ENCODE data around the gene ANO6.

ANO6 gene

DNA sequence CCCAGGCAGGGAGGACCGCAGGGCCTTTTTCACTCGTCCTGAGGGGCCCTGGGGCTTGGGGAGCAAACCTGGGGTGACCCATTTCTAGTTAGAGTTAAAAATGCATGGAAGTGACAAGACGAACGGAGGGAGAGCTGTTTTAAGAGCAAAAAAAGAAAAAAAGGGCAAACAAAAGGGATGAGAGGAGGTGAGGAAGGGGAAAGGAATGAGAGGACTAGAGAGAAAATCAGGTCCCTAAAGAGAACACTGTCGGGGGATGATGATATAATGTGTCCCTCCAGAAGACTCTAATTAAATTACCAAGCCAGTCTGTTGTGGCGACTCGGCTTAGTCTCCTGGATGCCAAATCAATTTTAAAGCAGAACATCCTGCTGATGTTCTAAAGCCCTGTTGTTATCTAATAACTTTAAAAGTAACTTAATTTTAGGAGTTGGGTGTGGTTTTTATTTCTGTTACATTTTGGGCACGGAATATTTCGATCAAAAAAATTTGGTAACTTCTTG lies 1.1 kb downstream of the ANO6 start:
- peak in 1 of 2 experiments; percentile 30 for DNase-seq (ENCODE audit: low read depth in 1 of 2, low spot score in 1 of 2)
- TF ChIP-seq JUND (IDR thresholded peaks at IDR 0.05; ENCODE audit: low read depth): no peak
- in situ Hi-C loops (cut with HindIII; ENCODE audit: low pct_unique_long_range_greater_than_20kb, low sequenced_read_pairs): no loop called here

DNA sequence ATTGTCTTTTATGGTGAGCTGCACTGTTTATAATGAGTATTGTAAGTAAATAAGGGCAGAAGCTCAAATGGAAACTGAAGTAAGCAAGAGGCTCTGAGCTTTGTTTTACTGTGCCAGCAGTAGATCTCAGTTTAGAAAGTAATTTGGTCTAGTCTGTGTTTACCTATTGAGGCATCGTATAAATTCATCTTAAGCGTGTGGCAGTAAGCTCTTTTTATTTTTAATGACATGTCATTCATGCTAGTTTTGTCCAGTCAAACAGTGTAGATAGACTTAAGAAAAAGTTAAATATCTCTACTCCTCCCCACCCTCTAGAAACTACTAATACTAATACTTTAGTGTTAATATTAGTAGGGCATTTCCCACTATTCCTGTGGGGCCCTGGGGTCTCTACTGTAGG lies 2.0 kb downstream of the ANO6 start:
- in situ Hi-C loops (cut with HindIII; ENCODE audit: low pct_unique_long_range_greater_than_20kb, low sequenced_read_pairs): no loop called here
- no peak for TF ChIP-seq JUND (IDR thresholded peaks at IDR 0.05; ENCODE audit: low read depth)
- no peak for DNase-seq (ENCODE audit: low read depth in 1 of 2, low spot score in 1 of 2)

DNA sequence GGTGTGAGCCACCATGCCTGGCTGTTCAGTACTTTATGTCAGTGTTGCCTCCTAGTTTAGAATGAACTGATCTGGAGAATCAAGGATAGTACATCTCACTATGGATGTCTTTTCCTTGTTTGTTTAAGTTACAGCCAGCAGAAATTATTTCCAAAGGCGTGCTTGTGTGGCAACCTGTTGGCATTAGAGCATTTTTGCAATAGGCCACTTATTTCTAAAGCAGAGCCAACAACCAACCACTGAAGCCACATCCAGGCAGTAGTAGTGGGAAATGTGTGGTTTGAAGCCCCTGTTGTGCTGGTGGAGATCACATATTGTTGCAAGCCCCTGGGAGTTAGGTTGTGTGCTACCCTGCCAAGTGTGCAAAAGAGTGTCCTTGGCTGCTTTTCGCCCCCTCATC lies 3.7 kb downstream of the ANO6 start:
- no peak for TF ChIP-seq JUND (IDR thresholded peaks at IDR 0.05; ENCODE audit: low read depth)
- in situ Hi-C loops (cut with HindIII; ENCODE audit: low pct_unique_long_range_greater_than_20kb, low sequenced_read_pairs): no loop called here
- no peak for DNase-seq (ENCODE audit: low read depth in 1 of 2, low spot score in 1 of 2)

DNA sequence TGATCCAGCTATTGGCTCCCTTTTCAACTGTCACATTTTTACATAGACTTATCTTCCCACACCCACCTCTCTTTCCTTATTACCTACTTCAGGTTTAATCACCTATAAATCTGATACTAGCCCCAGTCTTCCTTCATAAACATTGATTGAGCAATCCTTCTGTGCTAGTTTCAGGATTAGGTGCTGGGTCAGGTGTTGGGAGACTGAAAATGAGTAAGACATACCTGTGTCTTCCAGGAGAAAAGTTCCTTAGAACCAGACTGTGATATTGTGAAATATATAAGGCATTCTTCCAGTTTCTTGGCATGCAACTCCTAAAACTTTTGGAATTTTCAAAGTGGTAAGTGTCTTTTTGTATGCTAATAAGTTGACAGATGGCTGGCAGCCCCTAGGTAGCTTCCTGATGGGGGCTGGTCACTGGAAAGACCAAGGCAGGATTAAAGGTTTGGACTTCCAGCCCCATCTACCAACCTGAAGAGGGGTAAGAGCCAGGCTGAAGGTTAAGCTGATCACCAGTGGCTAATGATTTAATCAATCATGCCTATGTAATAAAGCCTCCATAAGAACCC lies 4.6 kb downstream of the ANO6 start:
- in situ Hi-C loops (cut with HindIII; ENCODE audit: low pct_unique_long_range_greater_than_20kb, low sequenced_read_pairs): no loop called here

DNA sequence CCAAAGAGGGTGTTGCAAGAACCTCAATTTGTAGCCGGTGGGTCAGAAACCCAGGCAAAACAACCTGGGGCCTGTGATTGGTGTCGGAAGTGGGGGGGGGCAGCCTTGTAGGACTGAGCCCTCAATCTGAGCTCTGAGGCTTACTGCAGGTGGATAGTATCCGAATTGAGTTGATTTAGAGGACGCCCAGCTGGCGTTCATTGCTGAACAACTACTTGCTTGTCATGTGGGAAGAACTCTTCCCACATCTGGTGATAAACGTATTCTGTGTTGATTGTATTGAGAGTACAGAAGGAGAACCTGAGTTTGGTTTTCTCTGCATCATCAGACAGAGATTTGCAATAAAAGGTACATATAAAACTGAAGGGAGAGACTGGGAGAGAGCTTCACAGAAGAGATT lies 5.1 kb downstream of the ANO6 start:
- TF ChIP-seq JUND (IDR thresholded peaks at IDR 0.05; ENCODE audit: low read depth): no peak
- DNase-seq (ENCODE audit: low read depth in 1 of 2, low spot score in 1 of 2): no peak
- in situ Hi-C loops (cut with HindIII; ENCODE audit: low pct_unique_long_range_greater_than_20kb, low sequenced_read_pairs): no loop called here

More for the DNA sequence above, 4.6 kb downstream of the ANO6 start:
- TF ChIP-seq JUND (IDR thresholded peaks at IDR 0.05; ENCODE audit: low read depth): no peak
- DNase-seq (ENCODE audit: low read depth in 1 of 2, low spot score in 1 of 2): no peak

DNA sequence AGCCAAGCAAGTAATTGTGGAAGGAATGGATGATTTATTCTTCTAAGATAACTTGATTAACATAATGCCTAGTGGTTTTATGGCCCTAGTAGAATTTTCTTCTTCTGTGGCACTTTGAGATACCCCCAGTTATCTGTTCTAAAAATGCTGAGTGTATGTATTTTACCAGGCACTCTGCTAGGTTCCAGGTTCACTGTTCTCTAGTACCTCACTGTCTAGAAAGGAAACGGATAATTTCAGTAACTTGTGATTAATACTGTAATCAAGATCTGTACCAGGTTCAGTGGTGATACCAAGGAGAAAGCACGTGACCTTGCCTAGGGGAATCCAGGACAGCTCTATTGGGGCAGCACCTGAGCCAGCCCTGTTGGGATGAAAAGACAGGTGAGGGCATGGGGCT lies 8.0 kb downstream of the ANO6 start:
- DNase-seq (ENCODE audit: low read depth in 1 of 2, low spot score in 1 of 2): no peak
- in situ Hi-C loops (cut with HindIII; ENCODE audit: low pct_unique_long_range_greater_than_20kb, low sequenced_read_pairs): no loop called here
- TF ChIP-seq JUND (IDR thresholded peaks at IDR 0.05; ENCODE audit: low read depth): no peak

DNA sequence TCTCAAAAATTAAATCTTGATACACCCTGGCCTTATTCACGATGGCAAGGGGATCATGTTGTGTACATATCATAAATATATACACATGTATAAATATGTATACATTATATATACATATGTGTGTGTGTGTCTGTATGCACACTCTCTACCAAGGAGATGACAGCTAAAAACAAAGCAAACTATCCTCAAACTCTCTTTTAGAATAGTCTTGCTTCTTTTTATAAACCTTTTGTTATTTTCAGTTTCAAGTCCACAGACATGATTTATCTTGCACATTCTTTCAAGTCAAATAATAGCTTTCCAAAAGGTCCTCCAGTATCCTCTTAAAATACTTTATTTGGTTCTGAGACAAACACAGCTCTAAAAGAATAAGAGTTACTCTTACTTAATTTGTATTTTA lies 8.4 kb downstream of the ANO6 start:
- DNase-seq (ENCODE audit: low read depth in 1 of 2, low spot score in 1 of 2): no peak
- in situ Hi-C loops (cut with HindIII; ENCODE audit: low pct_unique_long_range_greater_than_20kb, low sequenced_read_pairs): no loop called here
- no peak for TF ChIP-seq JUND (IDR thresholded peaks at IDR 0.05; ENCODE audit: low read depth)

DNA sequence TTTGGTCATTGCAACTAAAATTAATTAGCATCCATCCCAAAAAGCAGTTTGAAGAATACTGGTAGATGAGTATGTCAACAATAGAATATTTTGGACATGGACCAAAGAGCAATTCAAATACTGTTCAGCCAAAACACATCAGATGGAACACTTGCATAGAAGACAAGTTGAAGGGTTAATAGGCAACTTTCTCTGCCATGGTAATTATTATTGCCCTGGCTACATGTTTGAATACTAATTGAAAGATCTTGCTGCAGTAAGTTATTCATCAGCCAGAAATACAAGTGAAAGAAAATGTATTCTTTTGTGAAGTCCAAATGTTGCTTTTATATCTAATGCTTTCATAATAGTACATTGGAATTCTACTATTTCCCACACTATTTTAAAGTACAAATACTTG lies 10.1 kb downstream of the ANO6 start:
- in situ Hi-C loops (cut with HindIII; ENCODE audit: low pct_unique_long_range_greater_than_20kb, low sequenced_read_pairs): no loop called here
- no peak for TF ChIP-seq JUND (IDR thresholded peaks at IDR 0.05; ENCODE audit: low read depth)
- DNase-seq (ENCODE audit: low read depth in 1 of 2, low spot score in 1 of 2): no peak

DNA sequence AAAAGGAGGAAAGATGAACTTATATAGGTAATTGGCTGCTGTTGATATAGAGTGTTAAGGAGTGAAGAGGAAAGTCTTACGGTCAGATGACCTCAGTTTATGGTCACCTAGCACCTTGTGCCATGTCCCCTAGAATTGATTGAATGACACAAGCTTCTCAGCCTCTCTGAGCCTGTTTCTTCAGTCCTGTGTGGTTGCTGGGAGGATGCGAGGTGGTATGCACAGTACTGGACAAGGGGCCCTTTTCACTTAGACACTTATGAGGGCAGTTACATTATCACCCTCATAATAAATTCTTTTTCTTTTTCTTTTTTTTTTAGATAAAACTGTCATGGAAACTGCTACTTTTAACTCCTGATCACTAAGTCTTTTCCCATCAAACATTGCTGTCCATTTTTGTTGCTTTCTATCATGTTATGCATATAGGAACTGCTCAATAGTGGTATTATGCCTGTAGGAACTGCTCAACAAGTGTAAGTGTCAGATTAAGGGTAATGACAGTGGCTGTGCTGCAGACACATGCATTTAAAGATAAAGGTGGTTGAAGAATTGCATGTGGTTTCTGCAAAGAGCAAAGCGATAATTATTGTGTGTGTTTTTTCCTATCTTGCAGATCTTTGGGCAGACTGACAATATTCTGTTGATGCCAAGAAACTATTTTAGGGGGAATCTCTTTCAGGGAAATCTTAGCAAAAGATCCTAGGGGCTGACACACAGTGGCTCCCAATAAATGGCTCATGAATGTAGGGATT lies 11.6 kb downstream of the ANO6 start:
- no peak for TF ChIP-seq JUND (IDR thresholded peaks at IDR 0.05; ENCODE audit: low read depth)
- in situ Hi-C loops (cut with HindIII; ENCODE audit: low pct_unique_long_range_greater_than_20kb, low sequenced_read_pairs): no loop called here
- no peak for DNase-seq (ENCODE audit: low read depth in 1 of 2, low spot score in 1 of 2)

DNA sequence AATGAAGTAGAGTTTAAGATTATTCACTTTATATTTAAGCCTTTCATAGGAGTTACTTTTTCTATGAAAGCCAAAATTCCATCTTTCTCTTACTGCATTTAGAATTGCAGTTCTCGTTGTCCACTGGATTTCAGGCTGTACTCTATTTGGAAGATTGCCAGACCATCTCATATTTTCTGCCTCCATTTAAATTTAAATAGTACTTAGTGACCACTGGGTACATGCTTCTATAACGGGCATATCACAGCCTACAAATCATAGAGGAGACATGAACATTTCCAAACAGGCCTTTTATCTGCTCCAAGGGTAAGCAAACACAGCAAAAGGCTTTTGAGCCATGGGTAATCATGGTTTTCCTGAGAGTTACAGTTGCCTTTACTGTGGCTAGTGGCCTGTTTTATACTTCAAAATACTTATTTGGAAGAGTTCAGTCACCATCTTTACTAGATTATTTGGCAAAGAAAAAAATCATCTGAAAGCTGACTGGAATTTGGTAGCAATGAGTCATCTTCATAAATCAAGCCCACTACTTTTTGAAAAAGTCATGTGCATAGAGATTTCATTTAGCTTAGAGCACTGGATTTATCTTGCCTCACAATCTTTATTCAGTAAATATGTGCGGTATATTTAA lies 15.7 kb downstream of the ANO6 start:
- in situ Hi-C loops (cut with HindIII; ENCODE audit: low pct_unique_long_range_greater_than_20kb, low sequenced_read_pairs): no loop called here
- TF ChIP-seq JUND (IDR thresholded peaks at IDR 0.05; ENCODE audit: low read depth): no peak
- no peak for DNase-seq (ENCODE audit: low read depth in 1 of 2, low spot score in 1 of 2)

DNA sequence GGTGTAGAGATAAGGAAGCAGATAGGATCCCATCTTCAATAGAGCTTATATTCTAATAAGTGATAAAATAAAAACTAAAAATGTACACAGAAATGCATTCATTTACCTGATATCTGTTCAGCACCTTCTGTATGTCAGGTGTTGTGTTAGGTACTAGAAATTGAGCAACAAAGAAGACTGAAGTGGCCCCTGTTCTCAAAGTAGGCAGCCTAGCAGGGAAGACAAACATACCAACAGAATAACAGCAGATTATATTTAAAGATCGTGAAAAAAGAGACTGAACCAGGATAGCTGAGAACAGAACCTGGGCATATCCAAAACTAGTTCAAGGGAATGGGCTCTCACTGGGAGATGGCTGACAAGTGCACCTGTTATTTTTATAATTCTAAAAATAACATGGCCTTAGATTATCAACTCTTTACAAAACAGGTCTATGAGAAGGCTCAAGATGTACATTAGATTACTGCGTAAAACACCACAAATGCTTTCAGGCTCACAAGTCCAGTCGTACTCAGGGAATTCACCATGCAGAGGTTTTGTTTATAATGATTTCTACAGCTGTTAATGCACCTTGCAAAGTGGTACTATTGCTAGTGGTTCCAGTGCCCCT lies 16.4 kb downstream of the ANO6 start:
- TF ChIP-seq JUND (IDR thresholded peaks at IDR 0.05; ENCODE audit: low read depth): no peak
- DNase-seq (ENCODE audit: low read depth in 1 of 2, low spot score in 1 of 2): no peak
- in situ Hi-C loops (cut with HindIII; ENCODE audit: low pct_unique_long_range_greater_than_20kb, low sequenced_read_pairs): no loop called here

DNA sequence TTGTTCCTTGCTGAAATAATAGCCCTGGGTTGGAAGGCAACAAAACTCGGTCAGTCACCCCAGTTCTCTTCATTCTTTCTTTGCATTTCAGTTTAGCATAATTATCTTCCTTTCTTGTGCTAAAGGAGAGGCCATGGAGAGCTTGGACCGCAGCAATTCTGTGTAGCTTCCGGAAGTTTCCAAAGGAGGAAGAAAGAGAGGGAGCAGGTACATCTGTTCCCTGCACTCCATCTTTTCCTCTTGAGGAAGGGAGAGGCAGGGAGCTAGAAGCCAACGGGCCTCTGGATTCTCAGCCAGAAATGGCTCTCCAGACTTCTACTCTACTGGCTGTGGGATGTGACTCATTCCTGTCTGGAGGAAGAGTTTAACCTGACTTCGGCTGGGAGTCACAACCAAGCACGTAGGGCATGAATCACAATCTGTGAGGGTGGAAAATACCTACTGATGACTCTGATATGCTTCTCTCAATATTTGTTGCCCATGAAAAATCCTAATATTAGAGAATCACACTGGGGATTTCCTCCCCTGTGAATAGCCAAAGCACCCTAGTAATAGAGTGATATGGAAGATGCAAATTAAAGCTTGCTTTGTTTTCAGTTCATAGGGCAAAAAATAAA lies 17.0 kb downstream of the ANO6 start:
- DNase-seq (ENCODE audit: low read depth in 1 of 2, low spot score in 1 of 2): peak in 1 of 2 experiments; percentile 47
- in situ Hi-C loops (cut with HindIII; ENCODE audit: low pct_unique_long_range_greater_than_20kb, low sequenced_read_pairs): no loop called here

More for the DNA sequence above, 17.0 kb downstream of the ANO6 start:
- no peak for TF ChIP-seq JUND (IDR thresholded peaks at IDR 0.05; ENCODE audit: low read depth)
